Fibroblast of pulmonary artery (primary cell): ENCODE results near the gene PTPRG.
A peak's percentile ranks its signal among the peaks of the same experiment; 100 is the strongest.

ENCODE experiments used
- DNase-seq: peaks from one replicate; pipeline ENCODE4 v3.0.0-alpha.2; 2010; ENCODE audit warnings: low read depth
- H3K4me3 ChIP-seq: replicated peaks from 2 replicates; pipeline ENCODE4 v1.5.1; 2011; ENCODE audit warnings: low read depth, mild to moderate bottlenecking, control low read depth, low read length, moderate library complexity
- TF ChIP-seq, protein P1 (sequence below): IDR thresholded peaks from 2 replicates; pipeline ENCODE4 v1.5.1; 2011; ENCODE audit warnings: mild to moderate bottlenecking, control low read depth, low read length, inconsistent platforms; ENCODE audit errors: missing control alignments

PTPRG gene

DNA sequence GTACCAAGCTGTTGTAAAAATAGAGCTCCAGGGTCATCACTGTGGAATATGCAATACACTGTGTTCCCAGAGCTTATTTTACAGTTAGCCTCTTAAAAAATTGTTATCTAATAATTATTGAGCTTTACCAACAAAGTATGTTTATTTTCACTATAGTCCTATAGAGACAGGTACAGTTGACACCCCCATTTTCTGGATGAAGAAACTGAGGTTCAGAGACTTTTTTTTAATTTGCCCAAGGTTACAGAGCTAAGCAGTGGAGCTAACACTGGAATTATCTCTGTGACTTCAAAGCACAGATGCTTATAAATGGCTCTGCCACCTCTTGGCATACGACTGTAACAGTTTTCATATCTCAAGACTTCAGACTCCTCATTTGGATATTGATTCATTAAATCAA lies 685.6 kb downstream of the PTPRG start:
- TF ChIP-seq, protein P1, sequence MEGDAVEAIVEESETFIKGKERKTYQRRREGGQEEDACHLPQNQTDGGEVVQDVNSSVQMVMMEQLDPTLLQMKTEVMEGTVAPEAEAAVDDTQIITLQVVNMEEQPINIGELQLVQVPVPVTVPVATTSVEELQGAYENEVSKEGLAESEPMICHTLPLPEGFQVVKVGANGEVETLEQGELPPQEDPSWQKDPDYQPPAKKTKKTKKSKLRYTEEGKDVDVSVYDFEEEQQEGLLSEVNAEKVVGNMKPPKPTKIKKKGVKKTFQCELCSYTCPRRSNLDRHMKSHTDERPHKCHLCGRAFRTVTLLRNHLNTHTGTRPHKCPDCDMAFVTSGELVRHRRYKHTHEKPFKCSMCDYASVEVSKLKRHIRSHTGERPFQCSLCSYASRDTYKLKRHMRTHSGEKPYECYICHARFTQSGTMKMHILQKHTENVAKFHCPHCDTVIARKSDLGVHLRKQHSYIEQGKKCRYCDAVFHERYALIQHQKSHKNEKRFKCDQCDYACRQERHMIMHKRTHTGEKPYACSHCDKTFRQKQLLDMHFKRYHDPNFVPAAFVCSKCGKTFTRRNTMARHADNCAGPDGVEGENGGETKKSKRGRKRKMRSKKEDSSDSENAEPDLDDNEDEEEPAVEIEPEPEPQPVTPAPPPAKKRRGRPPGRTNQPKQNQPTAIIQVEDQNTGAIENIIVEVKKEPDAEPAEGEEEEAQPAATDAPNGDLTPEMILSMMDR, result no peak
- DNase-seq, result no peak
- H3K4me3 ChIP-seq, result no peak overlapping the region

DNA sequence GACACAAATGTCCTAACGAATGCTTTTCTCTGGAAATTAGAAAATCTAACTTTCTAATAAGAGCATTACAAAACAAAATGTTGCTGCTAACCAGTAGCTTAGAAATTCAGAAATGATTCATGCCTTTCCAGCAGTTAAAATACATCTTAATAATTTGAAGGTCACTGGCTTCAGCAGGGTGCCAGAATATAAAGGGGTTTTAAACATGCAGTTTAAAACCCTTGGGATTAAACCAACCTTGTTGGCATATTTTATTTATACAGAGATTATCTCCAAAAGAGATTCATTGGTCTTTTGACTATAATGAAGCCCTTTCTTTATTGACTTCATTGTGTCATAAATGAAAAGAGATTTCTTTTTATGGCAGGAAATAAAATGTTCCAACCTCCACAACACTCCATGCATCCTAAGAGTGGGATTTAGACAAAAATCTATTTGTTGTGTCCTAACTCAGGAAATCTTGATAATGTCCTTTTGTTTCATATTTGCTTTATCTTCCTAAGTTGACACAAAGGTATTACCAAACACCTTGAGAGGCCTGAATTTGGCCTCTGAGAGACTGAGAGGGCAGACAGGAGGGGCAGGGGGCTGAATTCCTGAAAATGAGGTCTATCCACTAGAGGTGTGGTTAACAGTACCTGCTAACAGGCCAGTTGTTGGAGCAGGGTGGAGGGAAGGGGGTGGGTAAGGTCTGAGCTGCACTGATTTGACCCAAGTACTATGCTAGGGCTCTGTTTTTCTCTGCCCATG lies 687.5 kb downstream of the PTPRG start:
- TF ChIP-seq, protein P1, result no peak
- no peak overlapping the region for H3K4me3 ChIP-seq
- DNase-seq, result no peak

DNA sequence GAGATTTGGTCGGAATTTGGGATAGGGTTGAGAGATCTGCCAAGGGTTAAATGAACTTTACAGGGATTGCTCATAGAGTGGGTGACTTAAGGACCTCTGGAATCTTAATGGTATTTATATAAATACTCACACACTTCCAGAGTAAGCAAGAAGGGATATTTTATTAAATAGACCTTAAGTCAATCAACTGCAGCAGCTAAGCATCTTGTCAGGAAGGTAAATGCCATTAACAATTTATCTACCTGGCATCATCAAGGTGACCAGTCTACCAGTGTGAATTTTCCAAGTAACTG lies 688.1 kb downstream of the PTPRG start:
- DNase-seq, result no peak
- TF ChIP-seq, protein P1, result no peak
- H3K4me3 ChIP-seq, result no peak overlapping the region

DNA sequence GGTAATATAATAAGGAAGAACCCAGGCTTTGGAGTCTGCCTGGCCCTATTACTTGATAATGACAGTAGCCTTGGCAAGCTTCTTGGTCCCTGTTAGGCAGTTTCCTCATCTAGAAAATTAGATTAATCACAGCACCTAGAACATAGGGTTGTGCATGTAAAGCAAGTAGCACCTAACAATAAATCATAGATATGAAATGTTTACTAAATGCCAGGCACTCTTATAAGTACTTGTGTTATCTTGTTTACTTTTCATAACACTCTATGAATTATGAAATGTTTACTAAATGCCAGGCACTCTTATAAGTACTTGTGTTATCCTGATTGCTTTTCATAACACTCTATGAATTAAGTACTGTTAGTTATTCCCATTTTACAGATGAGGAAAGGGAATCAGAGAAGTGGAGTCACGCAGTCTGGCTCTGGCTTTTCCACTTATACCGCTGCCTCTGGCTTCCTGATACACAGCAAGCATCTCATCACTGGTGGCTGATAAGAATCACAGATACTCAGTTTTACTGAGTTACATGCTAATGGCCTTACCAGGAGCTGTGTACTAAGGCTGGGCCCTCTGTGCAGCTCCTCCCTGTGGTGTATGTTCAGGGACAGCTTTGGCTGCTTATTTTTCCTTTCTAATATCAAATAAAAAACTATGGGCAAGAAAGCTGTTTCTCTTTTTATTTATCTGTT lies 688.6 kb downstream of the PTPRG start:
- H3K4me3 ChIP-seq, result no peak overlapping the region
- TF ChIP-seq, protein P1, result no peak
- DNase-seq, result no peak

DNA sequence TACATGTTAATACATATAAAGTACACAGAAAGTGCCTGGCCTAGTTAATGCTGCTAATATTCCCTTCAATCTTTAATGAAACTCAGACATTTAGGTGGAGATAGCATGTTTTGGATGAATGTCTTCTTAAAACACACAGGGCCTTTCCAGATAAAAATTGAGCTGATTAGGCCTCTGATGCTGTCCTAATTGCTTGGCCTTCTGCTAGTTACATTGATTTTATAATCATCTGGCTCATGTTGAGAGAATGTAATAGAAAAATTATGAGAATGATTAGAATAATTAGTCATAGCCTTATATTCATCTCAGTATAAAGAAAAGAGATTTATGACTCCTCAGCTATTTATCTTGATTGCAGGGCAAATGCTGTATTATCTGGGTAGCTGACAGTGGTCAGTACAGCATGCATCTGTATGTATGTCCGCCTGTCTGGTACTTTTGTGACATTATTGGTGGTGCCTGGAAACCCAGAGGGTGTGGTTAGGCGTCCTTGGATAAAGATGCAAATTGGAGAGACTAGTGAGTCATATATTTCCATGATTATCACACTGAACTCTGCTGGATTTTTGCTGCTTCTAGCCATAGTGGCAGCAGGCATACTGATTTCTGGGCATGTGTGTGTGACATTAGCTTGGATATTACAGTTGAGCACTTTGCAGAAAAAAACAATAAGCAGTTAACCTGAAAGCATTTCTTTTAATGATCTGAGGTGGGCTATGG lies 691.2 kb downstream of the PTPRG start:
- TF ChIP-seq, protein P1, result no peak
- DNase-seq, result peak; percentile 25
- H3K4me3 ChIP-seq, result no peak overlapping the region

DNA sequence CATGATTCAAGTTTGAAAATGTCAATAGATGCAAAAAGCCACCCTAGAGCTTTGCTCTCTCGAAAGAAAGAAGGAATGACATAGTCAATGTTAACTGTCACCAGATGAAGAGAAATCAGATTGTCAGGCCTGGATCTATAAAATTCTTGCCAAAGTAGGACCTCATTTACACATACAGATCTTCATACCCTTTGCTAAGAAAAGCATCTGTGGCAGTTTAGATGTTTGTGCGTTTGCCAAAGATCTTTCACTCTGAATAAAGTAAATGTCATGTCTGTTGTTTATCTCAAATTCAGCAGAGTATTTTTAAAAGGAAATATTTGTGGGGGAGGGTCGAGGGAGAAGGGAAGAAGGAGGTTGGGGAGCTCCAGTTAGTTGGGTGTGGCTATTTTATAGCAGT lies 692.6 kb downstream of the PTPRG start:
- no peak overlapping the region for H3K4me3 ChIP-seq
- DNase-seq, result no peak
- TF ChIP-seq, protein P1, result no peak
